Skeletal muscle satellite cell (primary cell): ENCODE measurements around the gene CENPS.

Experiments
- H3K27me3 ChIP-seq: 2 replicates; pipeline ENCODE4 v1.7.0; 2013; ENCODE audit warnings: low read length; ENCODE audit not compliant: control insufficient read depth, insufficient read depth
- H3K36me3 ChIP-seq: 2 replicates; pipeline ENCODE4 v1.7.0; 2013; ENCODE audit warnings: mild to moderate bottlenecking, control low read depth, low read length; ENCODE audit not compliant: insufficient read depth
- H3K4me1 ChIP-seq: 2 replicates; pipeline ENCODE4 v1.7.0; 2013; ENCODE audit warnings: low read length; ENCODE audit not compliant: control insufficient read depth, insufficient read depth
- H3K4me2 ChIP-seq: 2 replicates; pipeline ENCODE4 v1.7.0; 2013; ENCODE audit warnings: mild to moderate bottlenecking, low read length
- H3K4me3 ChIP-seq: 2 replicates; pipeline ENCODE4 v1.7.0; 2013; ENCODE audit warnings: low read length
- H3K9ac ChIP-seq: 2 replicates; pipeline ENCODE4 v1.7.0; 2013; ENCODE audit warnings: mild to moderate bottlenecking, low read depth, low read length, moderate library complexity
- H3K9me3 ChIP-seq: replicated peaks from 2 replicates; pipeline ENCODE4 v1.7.0; 2013; ENCODE audit warnings: mild to moderate bottlenecking, control low read depth, low read length

The CENPS gene

DNA sequence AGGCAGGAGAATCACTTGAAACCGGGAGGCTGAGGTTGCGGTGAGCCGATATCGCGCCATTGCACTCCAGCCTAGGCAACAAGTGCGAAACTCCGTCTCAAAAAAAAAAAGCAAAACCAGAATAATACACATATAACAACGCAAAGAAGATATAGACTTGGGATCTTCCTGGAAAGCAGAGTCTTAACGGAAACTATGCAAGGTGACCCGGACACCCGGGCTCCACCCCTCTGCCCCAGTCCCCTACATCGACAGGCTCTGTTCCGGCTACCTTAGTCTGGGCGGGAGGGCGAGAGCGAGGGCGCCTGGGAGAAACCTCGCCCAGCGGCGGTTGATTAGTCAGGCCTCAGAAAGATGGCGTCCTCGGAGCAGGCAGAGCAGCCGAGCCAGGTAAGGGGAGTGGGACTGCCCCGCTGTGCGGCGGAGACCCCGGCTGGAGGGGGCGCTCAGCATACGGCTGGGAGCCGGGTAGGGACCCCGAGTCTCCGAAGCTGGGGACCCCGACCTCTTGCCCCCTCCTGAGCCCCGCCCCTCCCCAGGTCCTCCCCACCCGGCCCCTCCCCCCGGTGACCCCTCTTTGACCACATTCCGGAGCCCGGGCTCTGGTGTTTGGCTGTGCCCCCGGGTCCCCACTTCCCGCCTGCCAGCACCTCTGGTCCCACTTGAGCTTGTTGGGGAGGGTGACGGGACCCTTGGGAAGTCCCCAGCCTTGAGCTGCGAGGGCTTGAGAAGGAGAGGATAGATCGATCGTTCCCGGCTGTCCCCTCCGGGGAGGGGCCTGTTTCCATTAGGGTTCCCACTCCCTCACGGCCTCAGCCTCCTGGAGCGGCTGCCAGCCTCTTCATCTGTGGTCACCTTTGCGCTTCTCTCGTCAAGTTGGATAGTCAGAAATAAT, 44.6 kb downstream of the CENPS start, which contains the start of gene PEX14:
PEX14 (plus strand) TSS at position 338 of the 895 bp plus-strand sequence; CDS start at position 355, 17 bp downstream.
- Histone ChIP-seq H3K4me3 (peak within 1 kb of the TSS; percentile 97), H3K9ac (peak within 1 kb of the TSS; percentile 83), H3K9me3 (no peaks in the 10 kb centered on the region), H3K36me3 (no peaks in the 10 kb centered on the region), H3K4me1 (peaks cover 18% of the 10 kb centered on the region), H3K4me2 (peak within 1 kb of the TSS; percentile 91), H3K27me3 (no peaks in the 10 kb centered on the region)

DNA sequence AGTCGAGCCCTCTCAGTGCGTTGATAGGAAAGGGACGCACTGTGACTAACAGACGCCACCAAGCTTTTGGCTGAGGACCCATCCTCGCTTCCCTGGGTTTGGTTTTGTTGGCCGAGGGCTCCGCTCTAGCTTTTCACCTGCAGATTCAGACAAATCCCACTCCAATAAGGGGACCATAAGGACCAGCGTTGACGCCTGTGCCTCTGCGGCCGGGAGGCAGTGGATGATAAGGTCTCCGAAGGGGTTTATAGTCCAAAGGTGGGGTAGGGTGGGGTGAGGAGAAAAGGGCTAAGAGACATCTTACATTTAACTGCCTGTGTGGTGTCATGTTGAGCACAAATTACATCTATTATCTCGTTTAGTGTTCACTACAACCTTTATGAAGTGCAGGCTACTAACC, 45.3 kb downstream of the CENPS start:
- no peaks in the 10 kb centered on the region for H3K36me3 ChIP-seq
- H3K27me3 ChIP-seq, result no peaks in the 10 kb centered on the region
- peaks cover 18% of the 10 kb centered on the region for H3K4me1 ChIP-seq
- peak overlapping the region; percentile 91 for H3K4me2 ChIP-seq
- H3K9me3 ChIP-seq, result no peaks in the 10 kb centered on the region
- peak overlapping the region; percentile 97 for H3K4me3 ChIP-seq
- peak overlapping the region; percentile 83 for H3K9ac ChIP-seq

DNA sequence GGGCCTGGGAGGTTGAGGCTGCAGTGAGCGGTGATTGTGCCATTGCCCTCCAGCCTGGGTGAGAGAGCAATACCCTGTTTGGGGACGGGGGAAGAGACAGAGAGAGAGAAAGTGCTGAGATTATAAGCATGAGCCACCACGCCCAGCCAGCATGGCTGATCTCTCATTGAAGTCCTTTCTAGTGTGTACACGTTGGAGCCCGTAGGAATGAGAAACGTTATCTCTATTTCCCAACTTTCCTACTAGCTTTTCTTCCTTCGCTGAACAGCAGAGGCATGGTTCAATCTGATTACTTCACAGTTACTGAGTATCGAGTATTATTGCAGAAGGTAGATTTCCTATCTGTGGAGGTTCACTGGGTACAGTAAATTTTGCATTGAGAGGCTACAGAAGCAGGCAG, 49.1 kb downstream of the CENPS start:
- Histone ChIP-seq H3K36me3 (no peaks in the 10 kb centered on the region), H3K4me1 (peaks cover 7% of the 10 kb centered on the region), H3K9ac (no peak overlapping the region), H3K4me2 (no peak overlapping the region), H3K27me3 (no peaks in the 10 kb centered on the region), H3K9me3 (no peaks in the 10 kb centered on the region), H3K4me3 (no peak overlapping the region)

DNA sequence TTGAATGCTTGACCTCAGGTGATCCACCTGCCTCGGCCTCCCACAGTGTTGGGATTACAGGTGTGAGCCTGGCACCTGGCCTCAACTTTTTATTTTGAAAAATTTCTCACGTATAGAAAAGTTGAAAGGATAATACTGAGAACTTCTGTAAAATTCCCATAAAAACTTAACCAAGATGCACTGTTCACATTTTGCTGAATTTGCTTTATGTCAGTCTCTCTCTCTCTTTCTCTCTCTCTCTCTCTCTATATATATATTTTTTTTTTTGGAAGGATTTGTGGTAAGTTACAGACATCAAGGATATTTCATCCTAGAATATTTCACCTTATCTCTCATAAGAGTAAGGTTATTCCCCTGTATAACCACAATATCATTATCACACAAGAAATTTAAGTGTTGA, 50.4 kb downstream of the CENPS start:
- H3K4me2 ChIP-seq, result no peak overlapping the region
- no peaks in the 10 kb centered on the region for H3K36me3 ChIP-seq
- H3K9me3 ChIP-seq, result no peaks in the 10 kb centered on the region
- H3K27me3 ChIP-seq, result no peaks in the 10 kb centered on the region
- peaks cover 6% of the 10 kb centered on the region for H3K4me1 ChIP-seq
- H3K9ac ChIP-seq, result no peak overlapping the region
- no peak overlapping the region for H3K4me3 ChIP-seq

DNA sequence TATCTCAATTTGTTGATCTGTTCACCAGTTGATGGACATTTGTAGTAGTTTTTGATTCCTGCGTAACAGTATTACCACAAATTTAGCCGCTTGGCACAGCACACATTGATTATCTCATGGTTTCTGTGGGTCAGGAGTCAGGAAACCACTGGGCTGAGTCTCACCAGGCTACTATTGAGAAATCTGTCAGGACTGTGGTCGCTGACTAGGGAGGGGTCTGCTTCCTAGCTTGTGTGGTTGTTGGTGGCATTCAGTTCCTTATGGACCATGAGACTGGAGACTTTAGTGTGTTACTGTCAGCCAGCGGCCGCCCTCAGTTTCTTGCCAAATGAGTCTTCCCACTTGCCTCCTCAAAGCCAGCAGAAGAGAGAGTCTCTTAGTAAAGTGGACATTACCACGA, 54.3 kb downstream of the CENPS start:
- no peak overlapping the region for H3K4me3 ChIP-seq
- H3K4me2 ChIP-seq, result no peak overlapping the region
- H3K9ac ChIP-seq, result no peak overlapping the region
- no peaks in the 10 kb centered on the region for H3K36me3 ChIP-seq
- H3K27me3 ChIP-seq, result no peaks in the 10 kb centered on the region
- no peaks in the 10 kb centered on the region for H3K4me1 ChIP-seq
- no peaks in the 10 kb centered on the region for H3K9me3 ChIP-seq

DNA sequence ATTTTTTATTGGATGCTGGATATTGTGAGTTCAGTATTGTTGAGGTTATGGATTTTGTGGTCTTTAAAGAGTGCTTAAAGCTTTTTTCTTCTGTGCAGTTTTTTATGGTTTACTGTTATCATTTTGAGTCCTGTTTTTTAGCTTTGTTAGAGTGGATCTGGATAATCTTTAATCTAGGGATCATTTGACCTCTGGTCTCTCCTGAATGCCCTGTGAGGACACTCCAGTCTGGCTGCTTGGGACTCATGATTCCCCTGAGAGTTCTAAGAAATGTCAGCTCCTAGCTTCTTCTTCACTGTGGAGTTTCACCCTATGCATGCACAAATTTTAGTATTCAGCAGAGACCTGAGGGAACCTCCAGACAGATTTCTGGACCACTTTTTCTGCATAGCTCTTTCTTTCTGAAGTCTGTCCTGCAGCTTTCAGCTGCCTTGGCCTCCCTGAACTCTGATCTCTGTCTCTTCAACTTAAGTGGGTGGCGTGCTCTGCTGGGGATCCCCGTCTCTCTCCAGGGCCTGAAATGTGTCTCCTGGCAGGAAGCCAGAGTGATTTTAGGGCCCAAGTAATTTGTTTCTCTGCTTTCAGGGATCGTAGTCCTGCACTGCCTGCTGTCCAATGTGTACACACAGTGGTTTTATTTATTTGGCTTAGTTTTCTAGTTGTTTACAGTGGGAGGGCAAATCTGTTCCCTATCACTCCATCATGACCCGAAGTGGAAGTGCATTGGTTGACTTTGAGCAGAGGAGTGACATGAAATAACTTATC, 59.2 kb downstream of the CENPS start:
- no peak overlapping the region for H3K4me2 ChIP-seq
- no peaks in the 10 kb centered on the region for H3K4me1 ChIP-seq
- H3K36me3 ChIP-seq, result no peaks in the 10 kb centered on the region
- no peak overlapping the region for H3K4me3 ChIP-seq
- no peaks in the 10 kb centered on the region for H3K9me3 ChIP-seq
- H3K27me3 ChIP-seq, result no peaks in the 10 kb centered on the region
- no peak overlapping the region for H3K9ac ChIP-seq

DNA sequence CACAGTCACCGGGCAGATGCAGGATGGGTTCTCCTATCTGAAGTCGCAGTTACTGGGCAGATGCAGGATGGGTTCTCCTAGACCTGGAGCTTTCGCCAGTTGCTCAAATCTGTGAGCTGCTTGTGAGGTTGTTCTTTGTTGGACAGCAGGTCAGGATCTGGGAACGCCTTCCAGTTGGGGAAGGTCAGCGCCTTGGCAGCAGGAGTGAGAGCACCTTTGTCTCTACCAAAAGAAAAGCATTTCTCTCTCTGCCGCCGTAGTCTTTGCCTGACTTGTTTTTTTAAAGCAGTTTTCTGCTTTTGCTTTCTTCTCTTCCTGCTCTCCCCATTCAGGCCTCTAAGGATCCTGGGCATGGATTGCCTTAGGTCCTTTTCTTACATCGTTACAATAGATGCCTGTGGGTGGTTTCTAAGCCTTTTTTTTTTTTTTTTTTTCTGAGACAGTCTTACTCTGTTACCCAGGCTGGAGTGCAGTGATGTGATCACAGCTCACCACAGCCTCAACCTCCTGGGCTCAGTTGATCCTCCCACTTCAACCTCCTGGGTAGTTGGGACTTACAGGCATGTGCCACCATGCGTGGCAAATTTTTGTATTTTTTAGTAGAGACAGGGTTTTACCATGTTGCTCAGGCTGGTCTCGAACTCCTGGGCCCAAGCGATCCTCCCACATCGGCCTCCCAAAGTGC, 60.2 kb downstream of the CENPS start:
- H3K27me3 ChIP-seq, result no peaks in the 10 kb centered on the region
- no peak overlapping the region for H3K4me2 ChIP-seq
- H3K36me3 ChIP-seq, result no peaks in the 10 kb centered on the region
- H3K4me1 ChIP-seq, result peaks cover 8% of the 10 kb centered on the region
- H3K9ac ChIP-seq, result no peak overlapping the region
- H3K4me3 ChIP-seq, result no peak overlapping the region
- H3K9me3 ChIP-seq, result no peaks in the 10 kb centered on the region
